H1 (cell line): ENCODE results near the gene PRICKLE2. TPM values are rescaled to one million over a fixed set of nuclear protein-coding genes. Genes with fewer than 3 reads are reported as not detected.

Experiments
- EP300 ChIP-seq, 2 experiments: IDR thresholded peaks; 1 replicate in 1 of 2; 2 replicates in 1 of 2; pipeline ENCODE4 v1.6.1; 2011 to 2012; ENCODE audit warnings: low read depth in 2 of 2, low read length in 2 of 2, mild to moderate bottlenecking in 2 of 2, borderline replicate concordance in 1 of 2, inconsistent platforms in 1 of 2, moderate library complexity in 1 of 2
- JUN ChIP-seq: IDR thresholded peaks from 2 replicates; pipeline ENCODE4 v1.6.1; 2011; ENCODE audit warnings: low read depth, mild to moderate bottlenecking, improper control_type of control experiment, low read length
- polyA plus RNA-seq, 7 experiments: library from polyadenylated mRNA; depleted of rRNA in 3 of 7; stranded (reverse) in 5 of 7; unstranded in 2 of 7; fragments of >200 nt in 5 of 7; fragments of 200-250 nt in 2 of 7; gene quantifications; 1 replicate in 5 of 7; 2 replicates in 1 of 7; 4 replicates in 1 of 7; pipeline versions ENCODE4 v1.2.1 to v1.2.3, GENCODE V29; 2011 to 2013; ENCODE audit warnings: missing spikeins in 2 of 7, mixed read lengths in 2 of 7
- total RNA-seq: library from RNA; stranded (reverse); fragmentation: NEBNext Ultra II Directional; extraction: Animal tissue kit (Norgen Biotek cat#: 25700); gene quantifications from 2 replicates; pipeline ENCODE4 v1.2.1, GENCODE V29; 2021

The PRICKLE2 gene
- total and polyA plus RNA-seq, 2 of the 8 experiments (the other 6 are each of a cell fraction or from before 2014, with no cell fraction given), result 2.9 to 8.0 TPM

GRCh38 chr3:64123931-64124330, 101.3 kb downstream of the PRICKLE2 start (continued):
- TF ChIP-seq JUN (no peak), EP300 (IDR thresholded peaks at IDR 0.05; ENCODE audit: borderline replicate concordance in 1 of 2, low read depth in 2 of 2, low read length in 2 of 2) (no peak)
